Activated CD4-positive, alpha-beta T cell treated with anti-CD3 and anti-CD28 coated beads, Interleukin-2, Interleukin-4, amounts not matched to agents 100 ng/mL and 50 ng/mL, durations not matched to agents 16 hours and 8 hours (primary cell): ENCODE measurements around the gene SCGB1D1.
A peak's percentile ranks its signal among the peaks of the same experiment; 100 is the strongest.
"Not testable (repeated sequence)": the region's sequence is repeated elsewhere in the genome, so short reads cannot be mapped to it uniquely, and the experiment has no call there.

ENCODE experiments used
- DNase-seq: peaks from one replicate; pipeline ENCODE4 v3.0.0-alpha.2; 2020; ENCODE audit warnings: low spot score

Gene SCGB1D1

DNA sequence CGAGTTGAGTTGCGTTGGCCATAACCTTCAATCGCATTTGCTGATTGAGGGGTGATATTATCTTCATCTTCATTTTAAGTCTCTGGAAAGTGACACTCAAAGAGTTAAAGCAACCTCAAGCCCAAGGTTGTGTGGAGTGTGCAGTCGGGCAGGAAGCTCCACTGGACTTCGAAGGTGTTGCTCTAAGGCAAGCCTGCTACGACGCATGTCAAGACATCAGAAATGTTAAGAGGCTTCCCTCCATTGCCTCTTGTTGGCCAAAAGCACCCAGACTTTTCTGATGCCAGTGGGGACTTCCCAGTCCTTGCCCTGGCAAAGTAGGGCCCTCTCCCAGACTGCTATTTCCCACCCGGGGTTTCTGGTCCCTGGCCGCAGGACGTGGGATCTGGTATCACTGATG, 23.6 kb upstream of the SCGB1D1 start:
- no peak for DNase-seq

DNA sequence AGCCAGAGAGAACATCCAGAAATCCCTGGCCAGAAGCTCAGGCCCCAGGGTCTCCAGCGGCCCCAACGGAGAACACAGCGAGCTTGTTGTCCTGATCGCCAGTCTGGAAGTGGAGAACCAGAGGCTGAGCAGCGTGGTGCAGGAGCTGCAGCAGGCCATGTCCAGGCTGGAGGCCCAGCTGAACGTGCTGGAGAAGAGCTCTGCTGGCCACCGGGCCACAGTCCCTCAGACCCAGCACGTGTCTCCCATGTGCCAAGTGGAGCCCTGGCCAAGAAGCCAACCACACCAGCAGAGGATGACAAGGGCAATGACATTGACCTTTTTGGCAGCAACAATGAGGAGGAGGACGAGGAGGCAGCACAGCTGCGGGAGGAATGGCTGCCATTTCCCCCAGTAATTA, 20.6 kb upstream of the SCGB1D1 start:
- no peak for DNase-seq

DNA sequence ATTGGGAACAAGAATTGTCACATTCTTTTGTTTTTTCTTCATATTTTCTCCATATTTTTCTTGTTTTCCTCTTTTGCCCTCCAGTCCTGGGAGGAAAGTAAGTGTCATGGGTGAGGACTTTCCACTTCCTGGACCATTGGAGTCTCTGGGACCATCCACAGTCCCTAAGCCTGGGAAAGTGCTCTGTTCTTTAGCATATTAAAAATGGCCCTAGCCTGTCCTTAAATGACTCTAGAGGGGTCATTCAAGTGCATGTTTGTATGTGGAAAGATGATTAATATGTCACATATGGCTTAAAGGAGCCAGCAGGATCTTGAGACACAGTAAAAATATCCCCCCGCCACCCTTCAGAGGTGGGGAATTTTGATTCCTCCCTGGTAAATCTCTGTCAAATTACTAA, 20.1 kb upstream of the SCGB1D1 start:
- no peak for DNase-seq

DNA sequence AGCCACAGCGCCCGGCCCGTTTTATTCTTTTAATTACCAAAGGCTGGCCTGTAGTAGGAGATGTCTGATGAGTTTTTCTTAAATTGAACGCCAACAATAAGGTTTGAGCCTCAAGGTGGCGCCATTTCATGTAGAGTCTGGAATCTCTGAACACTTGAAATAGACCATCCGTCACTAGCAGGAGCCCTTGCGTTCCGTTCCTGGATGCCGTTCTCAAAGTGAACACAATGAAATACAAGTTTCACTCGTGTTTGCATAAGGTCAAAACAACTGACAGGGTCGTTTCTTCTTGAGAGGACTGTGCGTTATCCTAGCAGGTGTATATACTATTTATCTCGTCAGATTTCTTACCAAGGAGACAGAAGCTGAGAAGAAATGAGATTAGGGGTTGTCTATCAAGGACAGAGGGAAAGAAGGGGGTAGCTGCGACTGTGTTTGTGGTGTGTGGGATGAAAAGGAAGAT, 18.7 kb upstream of the SCGB1D1 start:
- DNase-seq: peak; percentile 78

DNA sequence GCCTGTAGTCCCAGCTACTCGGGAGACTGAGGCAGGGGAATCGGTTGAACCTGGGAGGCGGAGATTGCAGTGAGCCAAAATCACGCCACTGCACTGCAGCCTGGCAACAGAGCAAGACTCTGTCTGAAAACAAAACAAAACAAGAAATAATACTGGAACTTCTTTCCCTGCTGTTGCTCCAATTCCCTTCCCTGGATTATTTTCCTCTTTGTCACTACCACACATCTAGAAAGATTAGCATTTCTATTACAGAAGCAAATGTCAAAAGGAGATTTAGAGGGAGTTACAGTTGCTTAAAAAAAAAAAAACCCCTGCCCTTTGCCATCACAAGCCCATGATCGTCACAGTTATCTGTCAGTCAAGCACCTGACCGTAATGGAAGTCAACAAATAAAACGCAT, 17.7 kb upstream of the SCGB1D1 start:
- DNase-seq: no peak

DNA sequence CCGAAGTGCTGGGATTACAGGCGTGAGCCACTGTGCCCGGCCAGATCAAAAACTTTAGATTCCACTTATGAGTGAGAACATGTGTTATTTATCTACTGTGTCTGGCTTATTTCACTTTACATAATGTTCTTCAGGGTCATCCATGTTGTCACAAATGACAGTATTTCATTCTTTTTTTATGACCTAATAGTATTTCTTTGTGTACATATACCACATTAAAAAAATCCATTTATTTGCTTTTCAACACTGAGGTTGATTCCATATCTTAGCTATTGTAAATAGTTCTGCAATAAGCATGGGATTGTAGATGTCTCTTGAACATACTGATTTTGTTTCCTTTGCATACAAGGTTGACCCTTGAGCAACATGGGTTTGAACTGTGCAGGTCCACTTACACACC, 13.2 kb upstream of the SCGB1D1 start:
- no peak for DNase-seq

DNA sequence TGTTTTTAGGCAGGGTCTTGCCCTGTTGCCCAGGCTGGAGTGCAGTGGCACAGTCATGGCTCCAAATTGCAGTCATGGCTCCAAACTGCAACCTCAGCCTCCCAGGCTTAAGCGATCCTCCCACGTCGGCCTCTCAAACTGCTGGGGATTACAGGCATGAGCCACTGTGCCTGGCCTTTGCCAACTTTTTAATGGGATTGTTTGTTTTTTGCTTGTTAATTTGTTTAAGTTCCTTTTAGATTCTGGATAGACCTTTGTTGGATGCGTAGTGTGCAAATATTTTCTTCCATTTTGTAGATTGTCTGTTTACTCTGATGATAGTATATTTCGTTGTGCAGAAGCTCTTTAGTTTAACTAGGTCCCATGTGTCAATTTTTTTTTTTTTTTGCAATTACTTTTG, 10.0 kb upstream of the SCGB1D1 start:
- DNase-seq: no peak

DNA sequence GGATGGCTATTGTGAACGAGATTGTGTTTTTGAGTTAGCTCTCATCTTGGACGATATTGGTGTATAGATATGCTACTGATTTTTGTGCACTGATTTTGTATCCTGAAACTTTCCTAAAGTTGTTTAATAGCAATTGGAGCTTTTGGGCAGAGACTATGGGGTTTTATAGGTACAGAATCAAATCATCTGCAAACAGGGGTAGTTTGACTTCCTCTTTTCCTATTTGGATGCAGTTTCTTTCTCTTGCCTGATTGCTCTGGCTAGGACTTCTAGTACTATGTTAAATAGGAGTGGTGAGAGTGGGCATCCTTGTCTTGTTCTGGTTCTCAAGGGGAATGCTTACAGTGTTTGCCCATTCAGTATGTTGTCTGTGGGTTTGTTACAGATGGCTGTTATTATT, 8.9 kb upstream of the SCGB1D1 start:
- no peak for DNase-seq

DNA sequence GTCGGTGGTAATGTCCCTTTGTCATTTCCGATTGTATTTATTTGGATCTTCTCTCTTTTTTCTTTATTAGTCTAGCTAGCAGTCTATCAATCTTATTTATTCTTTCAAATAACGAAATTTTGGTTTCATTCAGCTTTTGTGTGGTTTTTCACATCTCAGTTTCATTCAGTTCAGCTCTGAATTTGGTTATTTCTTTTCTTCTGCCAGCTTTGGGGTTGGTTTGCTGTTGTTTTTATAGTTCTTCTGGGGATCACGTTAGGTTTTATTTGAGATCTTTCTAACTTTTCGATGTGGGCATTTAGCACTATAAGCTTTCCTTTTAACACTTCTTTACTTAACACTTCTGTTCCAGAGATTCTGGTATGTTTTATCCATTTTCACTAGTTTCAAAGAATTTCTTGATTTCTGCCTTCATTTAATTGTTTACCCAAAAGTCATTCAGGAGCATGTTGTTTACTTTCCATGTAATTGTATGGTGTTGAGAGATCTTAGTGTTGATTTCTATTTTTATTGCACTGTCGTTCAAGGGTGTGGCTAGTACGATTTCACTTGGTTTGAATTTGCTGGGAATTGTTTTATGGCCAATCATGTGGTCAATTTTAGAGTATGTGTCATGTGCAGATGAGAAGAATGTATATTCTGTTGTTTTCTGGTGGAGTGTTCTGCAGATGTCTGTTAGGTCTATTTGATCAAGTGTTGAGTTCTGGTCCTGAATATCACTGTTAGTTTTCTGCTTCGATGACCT, 7.7 kb upstream of the SCGB1D1 start:
- no peak for DNase-seq

DNA sequence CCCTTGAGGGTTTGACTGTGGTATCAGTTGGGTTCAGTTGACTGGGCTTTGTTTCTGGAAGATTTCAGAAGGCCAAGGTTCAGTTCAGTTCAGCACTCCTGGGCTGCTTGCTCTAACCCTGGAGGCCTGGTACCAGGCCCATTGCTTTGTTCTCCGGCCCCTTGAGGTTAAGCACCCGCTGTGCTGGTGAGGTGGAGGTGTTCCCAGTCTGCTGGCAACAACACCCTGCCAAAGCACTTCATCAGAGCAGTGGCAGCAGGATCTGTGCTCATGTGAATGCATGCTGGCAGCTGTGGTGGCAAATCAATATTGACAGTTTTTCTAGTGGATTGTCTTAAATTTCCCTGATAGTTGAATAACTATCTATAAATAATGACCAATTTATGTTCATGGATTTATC, 3.8 kb upstream of the SCGB1D1 start:
- DNase-seq: no peak

DNA sequence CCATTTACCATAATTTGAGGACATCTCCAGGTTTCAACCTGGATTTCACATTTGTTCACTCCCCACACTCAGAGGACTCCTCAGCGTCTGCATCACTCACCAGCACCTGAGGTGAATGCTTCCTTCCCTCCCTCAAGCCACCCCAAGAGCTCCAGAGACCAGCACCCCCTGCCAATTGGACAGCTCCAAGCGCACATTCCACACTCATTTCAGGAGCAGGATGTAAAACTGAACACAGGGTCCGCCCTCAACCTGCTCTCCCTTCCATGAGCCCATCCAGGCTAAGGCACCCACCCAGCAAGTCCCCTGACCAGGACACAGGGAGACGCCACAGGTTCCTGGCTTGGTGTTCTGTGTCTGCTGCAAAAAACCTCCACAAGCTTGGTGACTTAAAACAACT, 3.9 kb downstream of the SCGB1D1 start:
- DNase-seq: no peak

DNA sequence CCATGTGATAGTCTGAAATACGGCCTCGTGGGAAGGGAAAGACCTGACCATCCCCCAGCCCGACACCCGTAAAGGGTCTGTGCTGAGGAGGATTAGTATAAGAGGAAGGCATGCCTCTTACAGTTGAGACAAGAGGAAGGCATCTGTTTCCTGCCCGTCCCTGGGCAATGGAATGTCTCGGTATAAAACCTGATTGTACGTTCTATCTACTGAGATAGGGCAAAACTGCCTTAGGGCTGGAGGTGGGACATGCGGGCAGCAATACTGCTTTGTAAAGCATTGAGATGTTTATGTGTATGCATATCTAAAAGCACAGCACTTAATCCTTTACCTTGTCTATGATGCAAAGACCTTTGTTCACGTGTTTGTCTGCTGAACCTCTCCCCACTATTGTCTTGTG, 5.0 kb downstream of the SCGB1D1 start:
- DNase-seq: not testable (repeated sequence)

DNA sequence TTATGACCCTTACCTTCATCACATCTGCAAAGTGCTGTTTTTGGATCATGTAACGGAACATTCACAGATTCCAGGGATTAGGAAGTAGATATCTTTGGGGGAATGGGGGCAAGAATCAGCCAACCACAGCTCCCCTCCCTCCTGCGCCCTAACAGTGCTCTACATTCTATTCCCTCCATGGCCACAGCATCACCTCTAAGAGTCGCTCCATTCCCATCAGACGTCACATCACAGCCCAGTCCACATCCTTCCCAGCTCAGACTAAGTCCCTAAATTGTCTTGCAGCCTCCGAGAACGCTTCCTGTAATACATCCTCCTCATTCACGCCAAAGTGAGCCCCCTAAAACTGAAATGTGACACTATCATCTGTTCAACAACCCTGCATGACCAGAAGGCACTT, 5.9 kb downstream of the SCGB1D1 start:
- DNase-seq: no peak

DNA sequence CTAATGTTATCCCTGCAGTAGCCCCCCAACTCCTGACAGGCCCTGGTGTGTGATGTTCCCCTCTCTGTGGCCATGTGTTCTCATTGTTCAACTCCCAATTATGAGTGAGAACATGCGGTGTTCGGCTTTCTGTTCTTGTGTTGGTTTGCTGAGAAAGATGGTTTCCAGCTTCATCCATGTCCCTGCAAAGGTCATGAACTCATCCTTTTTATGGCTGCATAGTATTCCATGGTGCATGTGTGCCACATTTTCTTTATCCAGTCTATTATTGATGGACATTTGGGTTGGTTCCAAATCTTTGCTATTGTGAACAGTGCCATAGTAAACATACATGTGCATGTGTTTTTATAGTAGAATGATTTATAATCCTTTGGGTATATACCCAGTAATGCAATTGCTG, 7.4 kb downstream of the SCGB1D1 start:
- not testable (repeated sequence) for DNase-seq

DNA sequence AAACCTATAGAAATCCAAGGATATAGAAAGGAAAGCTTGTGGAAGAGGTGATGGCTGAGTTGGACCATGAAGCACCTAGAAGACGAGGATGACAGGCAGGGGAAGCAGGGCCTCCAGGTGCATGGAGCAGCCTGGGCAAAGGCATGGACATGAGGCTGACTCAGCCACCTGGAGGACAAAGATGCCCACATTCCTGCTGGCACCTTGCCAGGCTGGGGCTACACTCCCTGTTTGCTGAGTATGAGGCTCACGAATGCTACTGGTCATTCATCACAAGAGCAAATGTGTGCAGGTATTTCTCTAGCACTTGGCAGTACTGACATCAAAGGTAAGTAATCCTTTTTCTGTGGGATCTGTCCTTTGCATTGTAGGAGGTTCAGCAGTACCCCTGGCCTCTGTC, 11.4 kb downstream of the SCGB1D1 start:
- no peak for DNase-seq

DNA sequence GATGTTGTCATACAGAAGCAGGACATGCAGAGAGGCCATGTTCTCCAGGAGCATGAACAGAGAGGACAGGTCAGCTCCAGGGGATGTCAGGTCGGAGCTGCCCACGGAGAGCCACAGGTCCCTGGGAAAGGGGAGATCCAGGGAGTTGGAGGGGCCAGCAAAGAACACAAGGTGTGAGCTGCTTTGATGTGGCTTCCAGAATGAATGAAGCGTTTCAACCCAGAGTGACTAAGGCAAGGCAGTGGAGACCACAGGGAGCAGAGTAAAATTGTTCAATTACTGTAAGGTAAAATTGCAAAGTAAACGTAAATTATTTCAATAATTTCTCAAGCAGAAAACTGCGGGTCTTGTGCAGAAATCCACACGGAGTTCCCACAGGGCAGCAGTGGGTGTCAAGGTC, 12.9 kb downstream of the SCGB1D1 start:
- no peak for DNase-seq

DNA sequence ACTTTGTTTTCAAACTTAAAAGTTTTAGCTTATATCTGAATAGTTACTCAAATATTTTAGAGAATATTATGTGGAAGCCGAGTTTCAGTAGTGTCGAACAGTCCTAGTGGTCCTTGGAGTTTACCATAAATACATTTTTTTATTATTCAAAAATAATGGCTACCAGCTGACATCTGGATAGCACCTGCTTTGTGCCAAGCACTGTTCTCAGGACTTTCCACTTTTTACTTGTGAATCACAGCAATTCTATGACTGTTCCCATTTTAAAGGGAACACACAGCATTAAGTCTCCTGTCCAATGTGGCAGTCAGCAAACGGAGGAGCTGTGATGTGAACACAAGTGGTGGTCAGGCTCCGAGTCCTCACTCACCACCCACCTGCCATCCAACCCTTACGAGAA, 14.4 kb downstream of the SCGB1D1 start:
- no peak for DNase-seq

DNA sequence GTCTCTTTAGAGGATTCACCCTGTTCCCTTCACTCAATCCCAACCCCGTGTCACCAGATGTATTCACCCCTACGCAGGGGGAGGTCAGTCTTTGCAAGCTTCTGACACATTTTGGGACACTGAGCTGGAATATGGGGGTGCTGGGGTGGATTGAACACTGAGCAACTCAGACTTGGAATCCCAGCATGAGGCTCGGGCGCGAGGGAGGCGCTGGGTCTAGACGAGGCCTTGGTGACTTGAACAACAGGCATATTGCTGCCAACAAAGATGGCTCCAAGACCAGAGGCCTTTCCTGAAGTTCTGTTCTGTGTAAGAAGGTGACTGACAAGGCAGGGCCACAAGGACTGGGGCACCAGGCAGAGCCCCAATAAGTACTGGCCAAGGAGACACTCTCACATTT, 15.4 kb downstream of the SCGB1D1 start:
- DNase-seq: no peak

DNA sequence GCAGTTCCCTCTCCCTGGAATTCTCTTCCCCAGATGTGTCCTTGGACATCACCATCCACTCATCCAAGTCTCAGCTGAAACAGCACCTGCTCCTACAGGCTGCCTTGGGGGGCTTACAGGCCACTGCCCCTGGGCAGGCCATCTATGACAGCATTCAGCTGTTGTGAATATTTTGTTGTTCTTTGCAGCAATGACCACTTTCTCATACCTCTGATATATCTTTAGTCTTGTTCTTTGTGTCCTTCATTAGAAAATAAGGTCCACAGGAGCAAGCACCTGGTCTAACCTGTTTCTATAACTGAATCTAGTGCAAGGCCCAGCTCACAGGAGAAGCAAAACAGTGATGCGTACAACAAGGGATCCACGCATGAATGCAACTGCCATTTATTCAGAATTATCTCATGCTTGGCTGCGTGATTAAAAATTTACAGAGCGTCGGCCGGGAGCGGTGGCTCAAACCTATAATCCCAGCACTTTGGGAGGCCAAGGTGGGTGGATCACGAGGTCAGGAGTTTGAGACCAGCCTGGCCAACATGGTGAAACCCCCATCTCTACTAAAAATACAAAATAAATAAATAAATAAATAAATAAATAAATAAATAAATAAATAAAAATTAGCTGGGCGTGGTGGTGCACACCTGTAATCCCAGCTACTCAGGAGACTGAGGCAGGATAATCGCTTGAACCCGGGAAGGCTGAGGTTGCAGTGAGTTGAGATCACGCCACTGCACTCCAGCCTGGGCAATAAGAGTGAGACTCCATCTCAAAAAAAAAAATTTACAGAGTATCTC, 16.5 kb downstream of the SCGB1D1 start:
- not testable (repeated sequence) for DNase-seq

DNA sequence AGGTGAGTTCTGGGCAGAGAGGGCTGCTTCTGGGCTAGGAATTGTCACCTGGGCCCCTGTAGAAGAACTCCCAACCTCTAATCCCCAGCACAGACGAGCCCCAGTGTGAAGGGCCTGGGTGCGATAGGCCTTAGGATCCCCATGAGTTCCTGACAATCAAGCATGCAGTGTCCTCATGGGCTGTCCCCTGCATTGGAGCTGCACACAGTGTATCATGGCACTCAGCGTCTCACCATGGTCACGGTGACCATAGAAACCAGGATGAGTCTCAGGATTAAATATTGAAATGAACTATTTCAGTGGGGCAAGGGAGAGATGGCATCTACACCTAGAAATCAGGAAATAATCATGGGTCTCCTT, 18.7 kb downstream of the SCGB1D1 start:
- DNase-seq: no peak

DNA sequence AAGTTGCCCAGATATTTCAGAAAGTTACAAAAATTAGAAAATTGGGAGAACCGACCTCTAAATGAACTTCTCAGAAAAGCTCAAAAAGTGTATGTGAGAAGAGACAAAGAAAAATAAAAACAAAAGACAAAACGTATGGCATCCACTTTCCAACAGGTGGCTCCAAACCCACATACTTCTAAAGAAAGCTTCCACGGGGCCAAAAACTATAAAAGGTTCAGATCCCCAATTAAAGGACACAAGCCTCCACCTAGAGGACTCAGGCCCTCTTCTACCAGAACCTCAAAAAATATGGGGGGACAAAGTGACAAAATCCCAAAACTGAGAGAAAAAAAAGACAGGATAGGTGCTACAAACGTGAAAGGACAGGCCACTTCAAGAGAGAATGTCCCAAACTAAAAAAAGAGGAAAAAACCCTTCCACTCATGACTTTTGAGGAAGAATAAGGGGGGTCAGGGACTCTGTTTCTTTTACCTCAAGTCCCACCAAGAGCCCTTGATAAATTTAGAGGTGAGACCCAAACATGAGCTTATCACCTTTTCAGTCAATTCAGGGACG, 27.3 kb downstream of the SCGB1D1 start:
- peak; percentile 8 for DNase-seq

DNA sequence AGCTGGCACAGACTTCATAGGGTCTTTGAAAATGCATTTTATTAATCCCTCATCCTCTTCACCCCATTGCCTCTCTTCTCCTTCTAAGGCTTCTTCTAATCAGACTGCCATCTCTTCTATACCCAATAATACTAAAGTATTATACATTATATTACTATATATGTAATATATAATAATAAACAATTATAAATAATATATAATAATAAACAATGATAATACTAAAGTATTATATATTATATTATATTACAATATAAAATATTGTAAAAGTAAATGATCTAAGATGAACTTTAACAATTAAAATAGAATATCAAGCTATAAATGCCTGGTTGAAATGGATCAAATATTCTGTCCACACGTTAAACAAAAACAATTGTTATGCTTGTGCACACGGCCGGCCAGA, 31.5 kb downstream of the SCGB1D1 start:
- DNase-seq: no peak

DNA sequence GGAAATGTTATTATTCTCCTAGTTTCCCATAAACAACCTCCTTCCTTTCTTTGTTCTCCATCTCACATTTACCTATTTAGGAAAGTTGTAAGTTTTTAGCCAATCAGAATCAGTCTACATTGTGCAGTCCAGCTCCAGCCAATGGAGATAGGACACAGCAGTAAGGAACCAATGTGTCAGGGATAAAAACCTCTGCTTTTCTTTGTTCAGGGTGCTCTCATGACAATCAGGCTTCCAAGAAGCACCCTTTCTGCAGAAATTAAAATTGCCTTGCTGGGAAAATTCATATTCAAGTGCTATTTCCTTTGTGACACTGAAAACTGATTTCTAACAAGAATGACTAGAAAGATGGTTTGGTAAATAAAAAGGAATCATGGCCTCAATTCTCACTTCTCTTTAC, 33.1 kb downstream of the SCGB1D1 start:
- DNase-seq: no peak
